ENCODE measurements around the gene ULBP2.
"Not testable (repeated sequence)": the region's sequence is repeated elsewhere in the genome, so short reads cannot be mapped to it uniquely, and the experiment has no call there.

Gene ULBP2

DNA sequence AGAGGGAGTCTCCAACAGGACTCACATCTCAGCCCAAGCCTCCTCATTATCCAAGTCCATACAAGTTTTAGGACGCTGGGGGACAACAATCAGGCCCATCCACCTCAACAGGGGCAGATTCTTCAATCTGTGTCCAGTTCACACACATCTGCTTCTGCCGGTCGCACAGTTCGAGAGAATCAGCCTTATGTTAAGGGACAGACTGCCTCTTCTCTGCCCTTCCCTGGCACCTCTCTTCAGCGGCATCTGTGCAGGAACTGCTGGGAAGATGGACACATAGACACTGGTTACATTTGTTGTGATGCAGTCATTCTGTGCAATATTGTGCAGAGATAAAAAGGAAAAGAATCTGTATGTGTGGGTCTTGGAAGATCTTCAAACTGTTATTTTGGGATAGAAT is 43.0 kb downstream of the ULBP2 start:
- TF ChIP-seq, protein P1, sequence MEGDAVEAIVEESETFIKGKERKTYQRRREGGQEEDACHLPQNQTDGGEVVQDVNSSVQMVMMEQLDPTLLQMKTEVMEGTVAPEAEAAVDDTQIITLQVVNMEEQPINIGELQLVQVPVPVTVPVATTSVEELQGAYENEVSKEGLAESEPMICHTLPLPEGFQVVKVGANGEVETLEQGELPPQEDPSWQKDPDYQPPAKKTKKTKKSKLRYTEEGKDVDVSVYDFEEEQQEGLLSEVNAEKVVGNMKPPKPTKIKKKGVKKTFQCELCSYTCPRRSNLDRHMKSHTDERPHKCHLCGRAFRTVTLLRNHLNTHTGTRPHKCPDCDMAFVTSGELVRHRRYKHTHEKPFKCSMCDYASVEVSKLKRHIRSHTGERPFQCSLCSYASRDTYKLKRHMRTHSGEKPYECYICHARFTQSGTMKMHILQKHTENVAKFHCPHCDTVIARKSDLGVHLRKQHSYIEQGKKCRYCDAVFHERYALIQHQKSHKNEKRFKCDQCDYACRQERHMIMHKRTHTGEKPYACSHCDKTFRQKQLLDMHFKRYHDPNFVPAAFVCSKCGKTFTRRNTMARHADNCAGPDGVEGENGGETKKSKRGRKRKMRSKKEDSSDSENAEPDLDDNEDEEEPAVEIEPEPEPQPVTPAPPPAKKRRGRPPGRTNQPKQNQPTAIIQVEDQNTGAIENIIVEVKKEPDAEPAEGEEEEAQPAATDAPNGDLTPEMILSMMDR (IDR thresholded peaks at IDR 0.05; ENCODE audit: low read depth, low read length) = no peak
- H3K4me3 ChIP-seq (ENCODE audit: low read depth, low read length) = no peak overlapping the region

DNA sequence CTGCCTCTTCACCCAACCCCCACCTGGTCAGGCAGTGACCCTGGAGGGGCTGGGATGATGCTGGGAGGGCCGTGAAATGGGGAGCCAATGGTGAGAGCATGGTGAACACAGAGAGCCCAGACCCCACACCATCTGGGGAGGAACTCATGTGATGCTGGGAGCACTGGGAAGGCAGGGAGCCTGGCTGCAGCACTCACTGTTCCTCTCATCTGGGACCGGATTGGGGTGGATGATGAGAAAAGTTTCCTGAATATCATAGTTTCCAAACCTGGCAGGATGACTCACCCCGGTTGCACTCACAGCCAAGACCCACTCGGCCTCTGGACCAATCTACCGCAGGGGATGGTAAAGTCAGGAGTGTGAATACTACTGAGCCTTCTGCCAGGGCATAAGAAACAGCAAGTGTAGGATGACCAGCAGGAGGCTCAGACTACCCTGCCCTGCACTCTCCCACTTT is 43.7 kb downstream of the ULBP2 start:
- TF ChIP-seq, protein P1 (IDR thresholded peaks at IDR 0.05; ENCODE audit: low read depth, low read length) = no peak
- no peak overlapping the region for H3K4me3 ChIP-seq (ENCODE audit: low read depth, low read length)

- TF ChIP-seq, protein P1 (IDR thresholded peaks at IDR 0.05; ENCODE audit: low read depth, low read length) = no peak
- no peak overlapping the region for H3K4me3 ChIP-seq (ENCODE audit: low read depth, low read length)
These were observed 45.8 kb downstream of the ULBP2 start for GRCh38 chr6:149987602-149988107.

DNA sequence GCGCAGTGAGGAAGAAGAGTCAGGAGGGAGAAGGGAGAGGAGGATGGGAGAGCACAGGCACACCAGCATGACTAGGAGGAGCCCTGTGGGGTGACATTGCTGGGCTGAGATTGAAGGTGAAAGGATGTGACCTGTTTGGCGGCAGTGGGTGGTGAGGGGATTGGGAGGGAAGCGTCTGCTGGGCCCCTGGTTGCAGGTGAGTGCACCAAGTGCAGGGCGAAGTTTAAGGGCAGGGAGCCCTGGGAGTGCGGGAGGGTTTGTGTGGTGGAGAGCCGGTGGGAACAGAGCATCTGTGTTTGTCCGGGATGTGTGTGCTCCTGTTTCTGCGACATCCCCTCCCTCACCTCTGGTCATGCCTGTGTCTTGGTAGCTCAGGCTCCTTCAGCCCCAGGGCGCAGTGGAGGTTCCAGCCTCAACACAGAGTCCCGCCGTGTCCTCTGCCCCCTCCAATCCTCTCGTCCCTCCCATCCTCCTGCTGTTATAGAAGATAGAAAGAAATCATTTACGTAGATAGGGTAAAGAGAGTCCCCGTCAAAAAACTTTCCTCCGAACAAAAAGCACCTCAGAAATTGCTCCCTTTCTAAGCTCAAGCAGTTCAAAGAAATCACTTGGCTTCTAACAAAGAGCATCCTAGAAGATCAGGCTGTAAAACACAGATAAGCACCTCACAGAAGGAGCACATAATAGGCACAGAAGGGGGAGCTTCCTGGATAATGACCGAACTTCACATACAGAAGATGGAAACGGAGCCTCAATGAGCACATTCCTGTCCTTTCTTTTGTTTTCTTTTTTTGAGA is 46.9 kb downstream of the ULBP2 start:
- TF ChIP-seq, protein P1 (IDR thresholded peaks at IDR 0.05; ENCODE audit: low read depth, low read length) = no peak
- no peak overlapping the region for H3K4me3 ChIP-seq (ENCODE audit: low read depth, low read length)

DNA sequence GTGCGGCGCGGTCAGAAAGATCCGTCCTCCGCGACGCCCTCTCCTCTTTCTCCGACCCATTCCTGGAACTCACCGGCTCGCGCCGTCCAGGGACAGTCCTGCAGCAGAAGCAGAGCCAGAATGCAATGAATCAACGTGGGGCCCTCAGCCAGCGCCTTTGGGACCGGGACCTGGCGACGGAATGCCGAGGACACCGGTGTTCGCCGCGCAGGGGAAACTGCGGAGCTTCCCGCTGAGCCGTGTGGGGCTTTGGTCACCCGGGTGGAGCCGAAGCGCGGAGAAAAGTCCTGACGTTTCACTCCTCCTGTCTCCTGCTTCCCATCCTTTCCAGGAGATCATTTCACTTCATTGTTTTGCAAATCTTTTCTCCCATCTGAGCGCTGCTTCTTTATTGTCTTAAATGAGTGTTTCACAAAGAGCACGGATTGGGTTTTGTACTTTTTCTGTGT is 48.4 kb downstream of the ULBP2 start:
- TF ChIP-seq, protein P1 (IDR thresholded peaks at IDR 0.05; ENCODE audit: low read depth, low read length) = no peak
- peak overlapping the region; percentile 43 for H3K4me3 ChIP-seq (ENCODE audit: low read depth, low read length)

- peak overlapping the region; percentile 43 for H3K4me3 ChIP-seq (ENCODE audit: low read depth, low read length)
- TF ChIP-seq, protein P1 (IDR thresholded peaks at IDR 0.05; ENCODE audit: low read depth, low read length) = no peak
These were observed 49.1 kb downstream of the ULBP2 start for GRCh38 chr6:149990661-149991471.

- not testable (repeated sequence) for H3K4me3 ChIP-seq (ENCODE audit: low read depth, low read length)
These were observed 49.6 kb downstream of the ULBP2 start for GRCh38 chr6:149991472-149991795.

Measured in WI38 (cell line).